GM18520 (cell line): ENCODE data around the gene PPARD.
"Not testable (repeated sequence)": the region's sequence is repeated elsewhere in the genome, so short reads cannot be mapped to it uniquely, and the experiment has no call there.

Experiments
- ATAC-seq: cut with Tn5 transposase; IDR thresholded peaks from one replicate; pipeline ENCODE4 v1.9.1; 2021; ENCODE audit not compliant: unreplicated experiment

PPARD gene

DNA sequence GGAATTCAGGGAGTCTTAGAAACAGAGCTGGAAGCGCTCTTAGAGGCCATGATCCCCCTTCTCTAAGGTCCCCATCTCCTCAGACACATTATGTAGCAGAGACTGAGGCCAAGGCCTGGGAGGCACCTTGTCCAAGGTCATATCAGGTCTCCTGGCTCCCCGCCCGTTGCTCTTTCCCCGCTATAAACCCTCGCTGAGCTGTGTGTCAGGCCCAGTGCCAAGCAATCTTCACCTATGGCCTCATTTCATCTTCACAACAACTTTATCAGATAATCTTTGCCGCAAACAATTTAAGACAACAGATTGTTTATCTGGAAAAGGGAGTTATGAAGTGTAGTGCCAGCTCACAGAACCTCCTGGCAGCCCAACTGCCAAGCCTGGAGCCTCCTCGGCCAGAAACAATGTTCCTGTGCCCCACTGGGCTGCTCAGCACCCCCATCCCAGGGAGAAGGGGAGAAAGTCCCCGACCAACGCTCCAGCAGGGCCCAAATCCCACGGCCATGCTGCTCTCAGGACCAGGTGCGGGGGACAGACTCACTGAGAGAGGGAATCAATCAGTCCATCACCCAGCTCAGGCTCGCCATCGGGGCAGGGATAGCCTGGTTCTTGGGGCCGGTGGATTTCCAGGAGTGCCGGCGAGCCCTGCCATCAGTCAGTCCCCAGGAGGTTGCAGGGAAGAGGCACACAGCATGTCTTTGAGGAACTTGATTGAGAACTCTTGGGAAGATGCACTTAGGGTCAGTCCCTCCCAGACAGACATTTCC lies 92.9 kb downstream of the PPARD start:
- ATAC-seq: no peak

DNA sequence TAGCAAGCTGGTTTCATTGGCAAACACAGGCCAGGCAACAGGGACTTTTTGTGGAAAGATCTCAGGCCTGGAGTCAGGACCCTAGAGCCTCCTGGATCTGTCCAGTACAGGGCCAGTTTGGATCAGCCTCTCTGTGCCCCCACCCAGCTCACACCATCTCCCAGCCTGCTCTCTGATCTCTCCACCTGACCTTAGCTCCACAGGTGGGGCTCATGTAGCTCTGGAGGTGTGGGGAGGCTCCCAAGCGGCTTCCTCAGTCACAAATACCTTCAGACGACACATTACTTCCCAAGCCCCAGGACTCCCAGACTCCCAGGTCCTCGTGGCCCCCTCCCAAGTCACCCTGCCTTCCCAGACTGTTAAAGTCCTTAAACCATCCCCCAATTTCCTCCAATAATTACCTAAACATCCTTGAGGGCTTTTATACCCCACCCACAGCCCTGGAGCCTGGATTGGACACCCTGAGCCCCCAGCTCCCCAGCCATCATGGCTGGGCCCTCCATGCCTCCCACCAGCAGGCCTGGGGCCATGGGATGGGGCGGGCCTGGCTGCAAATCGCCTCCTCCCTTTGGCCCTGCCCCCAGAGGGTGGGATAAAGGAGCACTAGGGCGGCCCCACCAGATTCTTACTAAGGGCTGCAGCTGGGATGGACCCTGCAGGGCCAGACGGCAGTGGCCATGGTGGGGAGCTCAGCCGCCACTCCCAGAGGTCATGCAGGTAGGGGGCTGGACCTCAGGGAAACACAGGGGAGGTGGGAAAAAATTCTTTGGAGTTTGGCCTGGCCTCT lies 93.9 kb downstream of the PPARD start:
- no peak for ATAC-seq

DNA sequence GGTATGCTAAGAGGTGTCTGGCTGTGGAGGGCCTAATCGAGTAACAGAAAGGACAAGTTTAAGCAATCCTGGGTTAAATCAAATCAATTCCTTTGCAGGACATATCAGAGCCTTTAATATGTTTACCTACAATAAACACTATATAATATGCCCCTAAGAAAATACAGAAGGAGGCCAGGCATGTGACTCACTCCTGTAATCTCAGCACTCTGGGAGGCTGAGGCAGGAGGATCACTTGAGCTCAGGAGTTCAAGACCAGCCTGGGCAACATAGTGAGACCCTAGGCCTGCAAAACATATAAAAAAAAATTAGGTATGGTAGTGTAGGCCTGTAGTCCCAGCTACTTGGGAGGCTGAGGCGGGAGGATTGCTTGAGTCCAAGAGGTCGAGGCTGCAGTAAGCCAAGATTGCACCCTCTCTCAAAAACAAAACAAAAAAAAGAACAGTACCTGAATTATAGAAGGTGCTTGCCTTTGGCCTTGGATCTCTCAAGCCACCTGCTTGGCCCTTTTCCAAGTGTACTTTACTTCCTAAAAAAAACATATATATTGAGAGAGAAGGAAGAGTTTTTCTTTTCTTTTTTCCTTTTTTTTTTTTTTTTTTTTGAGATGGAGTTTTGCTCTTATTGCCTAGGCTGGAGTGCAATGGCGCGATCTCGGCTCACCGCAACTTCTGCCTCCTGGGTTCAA lies 96.2 kb downstream of the PPARD start:
- not testable (repeated sequence) for ATAC-seq

DNA sequence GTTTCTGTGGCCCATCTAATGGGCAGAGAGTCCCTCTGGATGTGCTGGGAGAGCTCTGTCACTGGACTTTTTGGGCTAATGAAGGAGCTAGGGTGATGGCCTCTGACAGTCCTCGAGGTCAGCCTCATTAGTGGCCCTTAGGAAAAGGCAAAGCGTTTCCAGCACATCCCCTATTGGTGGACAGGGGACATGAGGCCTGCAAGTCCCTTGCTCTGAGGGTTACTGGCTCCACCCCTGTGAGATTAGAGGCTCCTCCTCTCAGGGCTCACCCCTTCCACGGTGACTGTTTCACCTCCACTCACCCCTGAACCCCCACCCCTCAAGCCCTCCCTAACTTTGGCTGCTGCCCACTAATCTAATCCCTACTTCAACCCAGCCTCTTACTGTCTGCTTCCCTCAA lies 97.0 kb downstream of the PPARD start:
- no peak for ATAC-seq

DNA sequence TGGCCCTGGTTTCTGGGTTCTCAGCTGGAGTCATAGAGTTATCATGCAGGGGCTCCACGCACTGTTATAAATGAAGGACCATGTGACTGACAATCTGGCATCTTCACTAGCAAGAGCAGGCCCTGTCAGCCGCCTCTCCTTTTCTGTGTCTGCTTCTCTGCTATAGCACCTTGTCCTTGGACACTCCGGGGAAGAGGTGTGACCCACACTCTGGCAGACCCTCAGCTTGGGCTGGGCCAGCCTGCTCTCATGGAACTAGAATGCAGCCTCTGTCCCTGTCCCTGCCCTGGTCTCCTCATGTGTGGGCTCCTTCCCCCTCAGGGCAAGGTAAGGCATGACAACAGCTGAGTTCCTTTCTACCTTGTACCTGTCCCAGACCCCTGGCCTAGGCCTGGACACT lies 98.8 kb downstream of the PPARD start:
- no peak for ATAC-seq

DNA sequence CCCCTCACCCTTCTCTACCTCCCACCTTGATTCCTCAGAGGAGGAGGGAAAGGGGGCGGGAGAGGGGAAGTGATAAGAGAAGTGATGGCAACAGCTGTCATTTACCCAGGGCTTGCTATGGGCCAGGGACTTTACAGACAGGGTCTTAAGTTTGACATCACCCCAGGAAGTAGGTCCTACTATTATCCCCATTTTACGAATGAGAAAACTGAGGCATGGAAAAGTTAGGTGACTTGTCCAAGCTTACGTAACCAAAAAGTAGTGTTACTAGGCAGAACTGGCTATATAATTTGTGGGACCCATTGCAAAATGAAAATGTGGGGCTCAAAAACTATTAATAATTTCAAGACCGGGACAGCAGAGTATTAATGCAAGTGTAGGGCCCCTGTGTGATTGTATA lies 99.3 kb downstream of the PPARD start:
- no peak for ATAC-seq

DNA sequence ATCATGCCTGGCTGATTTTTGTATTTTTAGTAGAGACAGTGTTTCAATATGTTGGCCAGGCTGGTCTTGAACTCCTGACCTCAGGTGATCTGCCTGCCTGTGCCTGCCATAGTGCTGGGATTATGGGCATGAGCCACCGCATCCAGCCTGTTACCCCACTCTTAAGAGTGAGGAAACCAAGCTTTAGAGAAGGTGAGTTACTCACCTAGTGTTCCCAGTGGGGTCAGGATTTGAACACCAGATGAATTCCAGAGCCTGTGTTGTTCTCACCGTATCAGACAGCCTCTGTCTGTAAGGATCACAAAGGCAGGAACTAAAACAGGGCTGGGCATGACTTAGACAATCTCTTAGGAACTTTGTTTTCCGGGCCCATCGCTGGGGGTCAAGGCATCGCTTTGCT lies 100.3 kb downstream of the PPARD start:
- no peak for ATAC-seq

DNA sequence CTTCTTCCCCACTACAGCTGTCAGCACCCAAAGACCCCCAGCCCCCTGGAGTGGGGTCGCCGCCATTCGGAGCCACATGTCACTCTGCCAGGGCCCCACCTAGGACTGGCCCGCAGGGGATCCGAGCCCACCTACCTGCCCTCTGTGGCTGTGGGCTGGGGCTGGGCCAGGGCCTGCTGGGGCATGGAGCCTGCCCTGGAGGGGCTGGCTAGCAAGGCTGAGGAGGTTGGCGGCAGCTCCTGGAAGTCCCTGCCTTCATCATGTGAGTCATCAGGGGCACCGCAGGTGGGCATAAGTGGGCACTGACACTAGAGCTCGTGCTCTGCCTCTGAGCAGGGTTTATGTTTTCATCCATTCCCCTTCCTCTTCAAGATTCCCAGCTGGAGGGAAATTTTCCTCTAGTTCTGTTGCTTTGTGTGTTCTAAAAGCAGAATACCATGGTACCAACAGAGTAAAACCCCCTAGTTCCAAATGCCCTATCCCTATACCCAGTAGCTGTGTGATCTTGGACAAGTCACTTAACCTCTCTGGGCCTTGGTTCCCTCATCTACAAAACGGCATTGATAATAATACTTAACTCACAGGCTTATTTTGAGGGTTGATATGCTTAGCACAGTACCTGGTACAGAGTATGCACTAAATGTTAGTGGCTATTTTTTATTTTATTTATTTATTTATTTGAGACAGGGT lies 101.1 kb downstream of the PPARD start:
- ATAC-seq: no peak

DNA sequence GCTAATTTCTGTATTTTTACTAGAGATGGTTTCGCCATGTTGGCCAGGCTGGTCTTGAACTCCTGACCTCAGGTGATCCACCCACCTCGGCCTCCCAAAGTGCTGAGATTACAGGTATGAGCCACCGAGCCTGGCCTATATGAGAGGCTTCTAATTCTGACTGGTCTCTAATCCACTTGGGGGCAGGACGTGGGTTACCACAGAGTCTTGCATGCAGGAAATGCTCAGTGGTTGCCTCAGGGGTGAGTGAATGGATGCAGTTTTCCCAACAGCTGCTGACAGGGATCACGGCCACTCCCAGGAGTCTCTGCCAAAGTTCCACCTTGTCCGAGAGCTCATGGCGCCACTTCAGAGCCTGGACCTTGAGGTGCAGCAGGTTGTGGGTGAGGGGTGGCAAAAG lies 103.3 kb downstream of the PPARD start:
- no peak for ATAC-seq

DNA sequence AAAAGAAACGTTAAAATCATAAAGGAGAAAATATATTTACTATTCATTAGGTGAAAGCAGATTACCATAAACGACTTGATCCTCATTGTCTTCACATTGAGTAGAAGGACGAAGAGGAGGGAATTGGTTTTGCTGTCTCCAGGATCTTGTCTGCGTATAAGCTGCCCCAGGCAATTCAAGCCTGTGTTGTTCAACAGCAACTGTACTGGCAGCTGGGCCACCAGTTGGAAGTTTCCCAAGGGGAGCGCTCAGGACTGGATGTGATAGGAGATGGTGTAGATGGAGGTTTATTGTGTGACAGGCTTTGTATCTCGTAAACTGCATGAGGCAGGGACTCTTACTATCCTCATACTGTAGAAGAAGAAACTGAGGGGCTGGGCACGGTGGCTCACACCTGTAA lies 105.8 kb downstream of the PPARD start:
- ATAC-seq: no peak

DNA sequence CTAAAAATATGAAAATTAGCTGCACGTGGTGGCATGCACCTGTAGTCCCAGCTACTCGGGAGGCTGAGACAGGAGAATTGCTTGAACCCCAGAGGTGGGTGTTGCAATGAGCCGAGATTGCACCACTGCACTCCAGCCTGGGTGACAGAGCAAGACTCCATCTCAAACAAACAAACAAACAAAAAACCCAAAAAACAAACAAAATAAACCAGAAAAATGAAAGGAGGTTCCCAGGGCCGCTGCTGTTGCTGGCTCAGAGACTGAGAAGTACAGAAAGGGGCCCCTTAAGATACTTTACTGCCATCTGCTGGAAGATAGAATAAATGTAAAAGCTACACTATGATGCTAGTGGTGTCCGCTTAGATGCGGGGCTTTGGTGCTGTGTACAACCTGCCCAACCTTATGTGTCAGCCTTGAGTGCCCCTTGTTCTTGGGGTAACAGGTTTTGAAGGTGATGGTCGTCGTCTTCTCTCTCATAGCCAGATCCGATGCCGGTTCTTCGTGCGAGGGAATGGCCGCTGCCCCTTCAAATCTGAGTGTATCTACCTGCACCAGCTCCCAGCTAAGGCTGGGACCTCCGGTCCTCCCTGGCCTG lies 107.0 kb downstream of the PPARD start:
- no peak for ATAC-seq

DNA sequence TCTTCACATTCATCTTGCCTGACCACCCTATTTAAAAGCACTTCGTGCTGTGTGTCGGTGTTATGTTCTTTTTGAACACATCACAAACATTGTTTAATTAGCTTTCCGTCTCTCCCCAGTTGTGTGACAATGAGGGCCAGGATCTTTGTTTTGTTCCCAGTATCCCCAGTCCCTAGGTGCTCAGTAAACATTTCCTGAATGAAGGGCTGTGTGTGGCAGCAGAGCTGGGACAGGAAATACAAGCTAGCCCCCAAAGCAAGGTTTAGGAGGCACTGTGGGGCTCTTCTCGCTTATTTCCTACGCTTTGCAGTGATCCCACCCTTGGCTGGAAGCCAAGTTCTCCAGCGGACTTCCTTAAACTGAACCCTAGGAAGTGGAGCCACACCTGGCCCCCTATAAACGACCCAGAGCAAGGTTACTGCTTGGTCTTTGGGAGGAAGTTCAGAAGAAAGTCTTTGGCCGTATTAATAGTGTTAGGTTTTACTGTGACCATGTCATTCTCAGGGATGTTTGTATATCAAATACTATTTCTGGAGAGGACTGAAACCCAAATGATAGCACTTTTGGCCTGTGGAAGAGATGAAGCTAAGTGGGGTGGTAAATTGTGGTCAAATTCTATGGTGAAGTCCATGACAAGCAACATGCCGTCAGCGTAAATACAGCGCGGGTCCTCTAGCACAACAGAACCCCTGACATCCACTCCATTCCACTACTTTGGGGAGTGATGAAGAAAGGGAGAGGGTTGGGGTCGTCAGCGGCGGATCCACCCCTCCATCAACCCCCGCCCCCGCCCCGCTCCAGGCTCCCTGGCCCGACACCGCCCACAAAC lies 109.2 kb downstream of the PPARD start:
- ATAC-seq: no peak

DNA sequence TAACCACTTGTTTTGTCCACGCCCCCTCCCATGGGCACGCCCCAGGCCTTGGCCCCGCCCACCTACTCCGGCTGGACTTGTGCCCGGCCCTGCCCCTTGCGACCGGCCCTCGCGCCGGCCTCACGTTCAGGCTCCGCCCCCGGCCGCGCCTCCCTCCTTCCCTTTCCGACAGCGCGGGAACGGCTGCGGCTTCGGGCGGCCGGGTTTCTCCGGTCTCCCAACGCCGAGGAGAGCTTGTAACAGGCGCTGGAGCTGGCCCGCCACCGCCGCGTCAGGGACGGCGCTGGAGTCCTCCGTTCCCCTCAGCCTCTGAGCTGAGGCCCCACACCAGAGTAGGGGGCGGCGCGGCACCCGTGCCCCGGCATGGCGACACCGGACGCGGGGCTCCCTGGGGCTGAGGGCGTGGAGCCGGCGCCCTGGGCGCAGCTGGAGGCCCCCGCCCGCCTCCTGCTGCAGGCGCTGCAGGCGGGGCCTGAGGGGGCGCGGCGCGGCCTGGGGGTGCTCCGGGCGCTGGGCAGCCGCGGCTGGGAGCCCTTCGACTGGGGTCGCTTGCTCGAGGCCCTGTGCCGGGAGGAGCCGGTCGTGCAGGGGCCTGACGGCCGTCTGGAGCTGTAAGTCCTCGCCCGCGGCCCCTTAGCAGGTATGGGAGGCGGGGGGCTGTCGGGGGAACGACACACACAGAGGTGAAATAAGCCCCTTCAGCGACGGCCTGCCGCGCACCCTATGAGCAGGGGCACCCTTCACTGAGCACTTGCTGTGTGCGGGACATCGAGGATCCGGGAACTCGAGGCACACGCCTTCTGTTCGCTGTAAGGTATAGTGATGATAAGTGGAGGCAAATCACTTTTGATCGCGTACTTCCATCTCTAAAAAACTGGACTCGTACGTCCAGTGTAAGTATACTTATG lies 110.1 kb downstream of the PPARD start, which contains the start of gene FANCE:
Gene FANCE, plus strand, starts transcription at position 156 of the 908 bp plus-strand sequence. Its CDS starts 208 bp downstream, at position 364.
- ATAC-seq: peak; percentile 87

DNA sequence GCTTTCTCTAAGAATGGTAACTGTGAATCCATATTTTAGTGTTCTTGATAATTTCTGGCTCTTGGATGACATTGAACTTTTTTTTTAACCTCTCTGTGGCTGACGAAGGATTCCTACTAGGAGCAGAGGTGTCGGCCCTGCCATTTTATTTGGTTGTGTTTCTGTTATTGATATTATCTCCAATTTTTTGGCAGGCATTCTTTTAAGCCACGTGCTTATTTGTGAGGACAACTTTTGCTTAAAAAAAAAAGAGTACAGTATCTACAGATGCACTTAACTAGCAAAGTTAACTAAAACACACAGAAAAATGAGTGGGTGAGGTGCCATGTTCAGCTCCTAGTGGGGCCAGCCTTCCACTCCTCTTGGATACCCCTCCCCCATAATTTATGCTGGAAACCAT lies 110.9 kb downstream of the PPARD start:
- no peak for ATAC-seq

DNA sequence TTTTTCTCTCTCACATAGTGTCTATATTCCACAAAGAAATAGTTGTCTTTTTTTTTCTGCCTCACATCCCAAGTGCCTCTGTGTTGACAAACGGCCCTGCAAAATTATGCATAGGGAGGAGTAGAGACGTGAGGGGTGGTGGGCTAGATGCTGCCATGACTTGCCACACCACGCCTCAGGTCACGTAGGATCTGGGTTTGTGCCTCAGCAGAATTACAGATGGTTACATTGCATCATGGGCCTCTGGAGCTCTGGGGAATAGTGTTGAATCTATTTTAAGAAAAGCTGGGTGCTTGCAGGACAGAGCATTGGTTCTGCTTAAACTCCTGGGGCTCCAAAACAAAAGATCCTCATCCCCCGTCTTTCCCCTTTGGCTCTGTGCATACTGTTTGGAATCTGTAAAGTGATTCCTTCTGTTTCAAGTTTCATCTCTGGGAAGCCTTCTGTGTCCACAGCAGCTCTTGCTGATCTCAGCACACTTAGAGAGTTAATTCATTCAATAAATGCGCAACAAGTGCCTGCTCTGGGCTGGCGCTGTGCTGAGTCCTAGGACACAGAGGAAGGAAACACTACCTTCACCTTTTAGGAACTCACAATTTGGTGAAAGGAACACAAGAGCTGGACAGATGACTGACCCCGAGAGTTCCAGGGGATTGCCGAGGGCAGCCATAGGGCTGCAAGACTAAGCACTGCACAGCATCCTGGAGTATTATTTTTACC lies 112.2 kb downstream of the PPARD start:
- ATAC-seq: no peak

DNA sequence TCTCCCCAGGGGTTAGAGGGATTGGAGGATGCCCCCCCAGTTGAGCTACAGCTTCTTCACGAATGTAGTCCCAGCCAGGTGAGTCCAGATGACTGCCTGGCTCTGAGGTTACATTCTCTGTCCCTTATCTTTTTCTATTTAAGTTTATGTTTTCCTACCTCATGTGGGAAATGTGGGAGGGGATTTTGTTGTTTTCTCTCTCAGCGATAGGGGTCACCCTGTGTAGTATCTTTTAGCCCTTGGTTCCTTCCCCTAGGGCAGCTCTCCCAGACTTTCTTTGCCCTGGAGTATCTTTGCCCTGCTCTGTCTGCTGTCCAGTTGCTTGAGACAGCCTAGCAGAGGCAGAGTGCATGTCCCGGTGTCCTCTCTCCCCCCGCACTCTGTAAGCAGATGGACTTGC lies 115.5 kb downstream of the PPARD start:
- no peak for ATAC-seq

DNA sequence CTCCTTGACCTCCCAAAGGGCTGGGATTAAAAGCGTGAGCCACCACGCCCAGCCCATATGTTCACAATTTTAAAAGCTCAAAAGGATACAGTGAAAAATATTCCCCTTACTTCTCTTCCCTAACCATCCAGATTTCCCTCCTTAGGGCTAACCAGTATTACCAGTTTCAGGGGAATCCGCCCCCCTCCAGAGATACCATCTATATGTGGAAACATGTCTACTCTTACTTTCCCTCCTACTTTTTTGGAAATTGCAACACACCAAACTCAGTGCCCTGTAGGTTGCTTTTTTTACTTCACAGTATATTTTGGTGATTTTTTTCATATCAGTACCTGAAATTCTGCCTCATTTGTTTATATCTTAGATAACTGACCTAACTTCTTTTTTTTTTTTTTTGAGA lies 118.9 kb downstream of the PPARD start:
- no peak for ATAC-seq

DNA sequence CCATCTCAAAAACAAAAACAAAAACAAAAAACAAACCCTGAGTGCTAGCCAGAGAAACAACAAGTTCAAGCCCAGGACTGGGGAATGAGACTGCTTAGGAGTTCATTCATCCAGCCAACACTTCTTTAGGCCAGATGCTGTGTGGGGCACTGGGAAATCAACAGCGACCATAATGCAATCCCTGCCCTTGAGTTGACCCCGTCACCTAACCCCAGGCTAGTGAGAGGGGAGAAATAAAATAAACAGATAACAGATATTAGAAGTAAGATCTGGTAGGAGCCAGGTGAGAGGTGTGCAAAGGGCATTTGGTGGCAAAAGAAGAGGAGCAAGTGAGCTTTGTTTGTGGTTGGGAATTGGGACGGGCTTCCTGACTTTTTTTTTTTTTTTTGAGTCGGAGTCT lies 120.9 kb downstream of the PPARD start:
- ATAC-seq: no peak
